HG02943 (cell line): Measurements from ENCODE around the gene TIAM1.

Experiments
- ATAC-seq: cut with Tn5 transposase; IDR thresholded peaks from one replicate; pipeline ENCODE4 v1.9.1; 2021; ENCODE audit warnings: mild to moderate bottlenecking, low read depth, moderate library complexity; ENCODE audit not compliant: unreplicated experiment

Gene TIAM1, protein sequence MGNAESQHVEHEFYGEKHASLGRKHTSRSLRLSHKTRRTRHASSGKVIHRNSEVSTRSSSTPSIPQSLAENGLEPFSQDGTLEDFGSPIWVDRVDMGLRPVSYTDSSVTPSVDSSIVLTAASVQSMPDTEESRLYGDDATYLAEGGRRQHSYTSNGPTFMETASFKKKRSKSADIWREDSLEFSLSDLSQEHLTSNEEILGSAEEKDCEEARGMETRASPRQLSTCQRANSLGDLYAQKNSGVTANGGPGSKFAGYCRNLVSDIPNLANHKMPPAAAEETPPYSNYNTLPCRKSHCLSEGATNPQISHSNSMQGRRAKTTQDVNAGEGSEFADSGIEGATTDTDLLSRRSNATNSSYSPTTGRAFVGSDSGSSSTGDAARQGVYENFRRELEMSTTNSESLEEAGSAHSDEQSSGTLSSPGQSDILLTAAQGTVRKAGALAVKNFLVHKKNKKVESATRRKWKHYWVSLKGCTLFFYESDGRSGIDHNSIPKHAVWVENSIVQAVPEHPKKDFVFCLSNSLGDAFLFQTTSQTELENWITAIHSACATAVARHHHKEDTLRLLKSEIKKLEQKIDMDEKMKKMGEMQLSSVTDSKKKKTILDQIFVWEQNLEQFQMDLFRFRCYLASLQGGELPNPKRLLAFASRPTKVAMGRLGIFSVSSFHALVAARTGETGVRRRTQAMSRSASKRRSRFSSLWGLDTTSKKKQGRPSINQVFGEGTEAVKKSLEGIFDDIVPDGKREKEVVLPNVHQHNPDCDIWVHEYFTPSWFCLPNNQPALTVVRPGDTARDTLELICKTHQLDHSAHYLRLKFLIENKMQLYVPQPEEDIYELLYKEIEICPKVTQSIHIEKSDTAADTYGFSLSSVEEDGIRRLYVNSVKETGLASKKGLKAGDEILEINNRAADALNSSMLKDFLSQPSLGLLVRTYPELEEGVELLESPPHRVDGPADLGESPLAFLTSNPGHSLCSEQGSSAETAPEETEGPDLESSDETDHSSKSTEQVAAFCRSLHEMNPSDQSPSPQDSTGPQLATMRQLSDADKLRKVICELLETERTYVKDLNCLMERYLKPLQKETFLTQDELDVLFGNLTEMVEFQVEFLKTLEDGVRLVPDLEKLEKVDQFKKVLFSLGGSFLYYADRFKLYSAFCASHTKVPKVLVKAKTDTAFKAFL (N-terminal part only)

DNA sequence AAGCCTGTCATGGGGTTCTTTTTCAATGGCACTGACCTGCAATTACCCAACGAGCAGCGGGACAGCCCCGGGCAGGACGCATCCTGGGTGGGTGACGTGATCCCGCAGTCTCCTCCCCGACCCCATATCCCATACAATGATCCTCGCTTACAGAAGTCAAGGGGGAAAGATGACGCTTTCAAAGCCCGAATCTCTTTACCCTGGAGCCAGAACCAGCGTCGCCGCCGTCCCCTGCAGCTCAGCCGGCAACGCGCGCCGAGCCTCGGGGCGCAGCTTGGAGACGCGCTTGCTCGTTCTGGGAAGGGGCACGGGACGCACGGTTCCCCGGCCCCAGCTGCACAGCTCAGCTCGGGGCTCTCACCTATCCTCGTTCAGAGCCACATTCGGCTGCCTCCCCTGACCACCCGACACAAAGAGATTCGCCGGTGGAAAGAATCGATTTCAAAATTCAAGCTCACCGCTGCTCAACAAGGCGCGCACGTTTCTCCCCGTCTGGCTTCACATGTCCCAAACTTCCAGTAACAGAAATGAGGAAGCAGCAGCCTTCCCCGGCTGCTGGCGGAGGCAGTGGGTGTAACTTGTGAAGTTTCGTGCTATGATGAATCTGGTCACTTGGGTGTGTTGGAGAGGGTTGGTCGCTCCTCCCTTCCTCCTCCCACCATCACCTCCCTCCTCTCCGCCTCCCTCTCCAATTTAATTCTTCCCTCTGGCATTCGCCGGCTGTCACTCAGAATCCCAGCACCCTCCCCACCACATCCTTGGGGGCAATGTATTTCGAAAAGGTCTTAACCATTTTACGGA, at the start of gene TIAM1:
Gene TIAM1 (minus strand): TSS at position 582 of the 801 bp plus-strand sequence. CDS start 77,289 bp downstream, outside the sequence.
- no peak for ATAC-seq

DNA sequence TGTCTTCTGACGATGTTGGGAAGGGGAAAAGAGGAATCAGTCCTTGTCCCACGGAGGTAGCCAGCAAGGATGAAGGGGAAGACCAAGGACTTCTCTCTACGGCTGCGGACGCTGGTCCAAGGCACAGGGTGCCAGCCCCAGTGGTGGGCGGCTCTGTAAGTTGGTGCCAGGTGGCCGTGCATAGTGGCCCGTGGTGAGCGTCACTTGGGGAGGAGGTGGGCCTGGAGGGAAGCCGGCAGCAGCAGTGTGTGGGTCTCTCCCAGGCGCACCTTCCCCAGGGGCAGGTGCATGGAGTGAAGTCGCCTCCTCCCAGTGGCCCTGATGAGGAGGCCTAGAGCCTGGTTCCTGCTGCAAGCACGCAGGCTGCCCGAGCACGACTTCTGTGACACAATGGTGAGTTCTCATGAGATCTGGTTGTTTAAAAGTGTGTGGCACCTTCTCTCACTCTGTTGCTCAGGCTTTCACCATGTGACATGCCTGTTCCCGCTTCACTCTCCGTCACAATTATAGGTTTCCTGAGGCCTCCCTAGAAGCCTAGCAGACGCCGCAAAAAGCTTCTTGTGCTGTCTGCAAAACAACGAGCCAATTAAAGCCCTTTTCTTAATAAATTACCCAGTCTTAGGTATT, 43.6 kb upstream of the TIAM1 start:
- ATAC-seq, result no peak

DNA sequence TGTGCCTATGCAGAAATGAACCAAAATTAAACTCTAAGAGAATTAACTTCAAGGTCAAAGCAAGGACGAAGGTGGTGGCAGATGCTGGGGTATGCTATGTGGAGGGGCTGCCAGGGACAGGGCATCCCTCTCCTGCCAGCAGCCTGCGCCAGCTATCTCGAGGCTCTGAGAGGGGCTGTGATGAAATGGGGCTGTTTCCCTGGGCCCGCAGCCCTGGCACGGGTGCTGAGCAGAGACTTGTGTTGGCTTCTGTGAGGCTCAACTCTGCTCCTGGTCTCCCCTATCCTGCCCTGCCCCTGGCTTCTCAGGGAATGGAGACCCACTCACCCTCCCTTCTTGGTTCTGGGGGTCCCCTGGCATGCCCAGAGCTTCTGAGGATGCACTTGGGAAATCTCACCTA, 41.9 kb upstream of the TIAM1 start:
- no peak for ATAC-seq

DNA sequence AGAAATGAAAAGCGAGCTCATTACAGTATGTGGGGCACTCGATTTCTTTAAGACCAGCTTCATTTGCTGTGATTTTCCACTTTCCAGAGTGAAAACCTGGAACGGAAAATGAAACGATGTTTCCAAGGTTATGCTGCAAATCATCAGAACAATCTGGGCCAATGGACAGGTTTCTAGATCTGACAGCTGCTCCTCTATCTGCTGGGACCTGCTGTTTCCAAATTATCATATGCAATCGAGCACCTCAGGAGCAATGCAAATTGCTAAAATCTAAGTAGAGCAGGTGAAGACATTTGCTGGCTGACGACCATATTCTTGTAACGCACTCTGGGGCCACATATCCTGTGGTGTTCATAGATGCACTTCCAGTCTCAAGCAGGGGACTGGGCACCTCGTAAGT, 39.7 kb upstream of the TIAM1 start:
- ATAC-seq, result no peak

DNA sequence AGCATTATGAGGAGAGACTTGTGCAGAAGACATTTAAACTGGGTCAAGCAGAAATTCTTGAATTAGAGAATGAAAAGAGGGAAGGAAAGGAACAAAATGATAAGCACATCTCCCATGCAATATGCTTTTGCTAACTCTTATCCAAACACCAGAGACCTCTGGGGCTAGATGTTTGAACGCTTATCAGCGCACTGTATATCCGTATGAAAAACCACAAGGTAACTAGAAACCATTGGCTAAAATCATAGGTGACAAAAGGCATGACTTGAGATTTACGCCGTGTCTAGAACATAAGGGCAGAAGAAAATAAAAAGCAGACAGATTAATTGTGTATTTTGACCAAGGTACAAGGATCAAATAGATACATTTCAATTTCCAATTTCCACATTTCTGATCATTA, 38.0 kb upstream of the TIAM1 start:
- no peak for ATAC-seq

DNA sequence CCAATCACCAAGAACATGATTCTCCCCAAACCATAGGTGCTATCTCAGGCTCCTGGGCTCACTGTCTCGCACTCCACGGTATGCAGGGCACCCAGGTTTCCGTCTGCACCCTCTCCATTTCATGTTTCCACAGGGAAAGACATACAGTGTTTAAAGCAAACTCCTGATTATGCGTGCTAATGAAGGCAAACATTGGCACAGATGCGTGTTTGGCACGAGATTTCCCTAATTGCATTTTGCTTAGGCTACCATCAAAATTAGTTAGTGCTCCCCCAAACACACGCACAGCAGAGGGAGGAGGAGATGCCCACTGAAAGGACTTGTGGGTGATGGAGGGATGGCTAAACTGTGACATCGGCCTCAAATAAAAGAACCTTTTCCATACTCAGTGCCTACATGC, 32.2 kb upstream of the TIAM1 start:
- no peak for ATAC-seq

DNA sequence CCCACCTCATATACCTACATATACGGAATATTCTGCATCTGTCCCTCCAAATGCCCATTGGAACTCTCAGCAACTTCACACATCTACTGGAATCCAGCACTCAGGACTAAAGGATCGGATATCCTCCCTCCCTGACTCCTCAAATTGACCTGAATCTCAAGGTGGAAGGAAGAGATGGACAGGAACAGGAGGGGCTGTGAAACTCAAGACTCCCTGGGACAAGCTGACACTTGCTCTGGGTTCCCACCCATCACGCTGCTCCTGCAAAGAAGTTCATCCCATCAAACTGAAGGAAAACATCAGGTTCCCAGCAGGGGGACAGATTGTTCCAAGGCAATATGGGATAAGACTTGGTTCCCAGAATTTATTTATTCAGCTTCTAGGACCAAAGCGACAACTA, 30.3 kb upstream of the TIAM1 start:
- ATAC-seq, result no peak

DNA sequence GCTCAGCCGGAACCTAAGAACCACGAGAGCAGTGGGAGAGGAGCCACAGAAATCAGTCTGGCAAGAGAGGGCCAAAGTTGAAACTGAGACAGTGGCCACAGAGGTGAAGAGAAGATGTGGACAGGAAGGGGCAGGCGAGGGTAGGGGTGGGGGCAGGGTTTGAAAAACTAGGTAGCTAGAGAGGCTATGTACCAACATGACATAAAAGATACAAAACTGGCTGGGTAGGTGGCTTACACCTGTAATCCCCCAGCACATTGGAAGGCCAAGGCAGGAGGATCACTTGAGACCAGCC, 28.4 kb upstream of the TIAM1 start:
- ATAC-seq, result no peak

DNA sequence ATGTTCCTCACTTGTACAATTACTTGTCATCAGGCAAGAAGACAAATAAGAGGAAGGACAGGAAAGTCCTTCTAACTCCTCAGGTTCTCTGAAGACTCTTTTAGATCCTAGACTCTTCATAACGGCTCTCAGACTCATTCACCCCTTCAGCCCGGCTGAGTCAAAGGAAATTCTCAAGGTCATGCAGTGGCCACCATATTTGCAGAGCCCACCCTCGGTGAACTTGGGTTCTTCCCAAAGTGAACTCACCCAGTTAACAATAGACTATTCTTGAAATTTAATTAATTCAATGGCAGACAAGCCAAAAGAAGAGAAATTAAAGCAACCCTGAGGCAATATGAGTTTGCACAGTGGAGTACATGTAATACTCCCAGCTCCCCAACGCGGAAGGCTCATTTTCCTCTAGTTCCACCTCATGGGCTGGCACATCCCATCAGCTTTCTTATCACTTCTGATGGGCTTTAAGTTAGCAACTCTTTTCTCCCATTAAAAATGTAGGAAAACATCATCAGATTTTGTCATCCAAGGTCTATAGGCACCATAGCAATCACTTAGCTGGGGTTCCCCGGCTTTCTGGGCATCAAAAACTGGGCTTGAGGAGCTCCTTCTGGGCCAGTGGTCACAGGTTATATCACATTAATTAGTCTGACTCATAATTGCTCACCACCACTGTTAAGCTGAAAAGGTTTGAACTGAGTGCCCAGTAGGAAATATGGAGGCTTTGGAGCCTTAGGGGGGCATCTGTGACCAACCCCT, 27.8 kb upstream of the TIAM1 start:
- no peak for ATAC-seq

DNA sequence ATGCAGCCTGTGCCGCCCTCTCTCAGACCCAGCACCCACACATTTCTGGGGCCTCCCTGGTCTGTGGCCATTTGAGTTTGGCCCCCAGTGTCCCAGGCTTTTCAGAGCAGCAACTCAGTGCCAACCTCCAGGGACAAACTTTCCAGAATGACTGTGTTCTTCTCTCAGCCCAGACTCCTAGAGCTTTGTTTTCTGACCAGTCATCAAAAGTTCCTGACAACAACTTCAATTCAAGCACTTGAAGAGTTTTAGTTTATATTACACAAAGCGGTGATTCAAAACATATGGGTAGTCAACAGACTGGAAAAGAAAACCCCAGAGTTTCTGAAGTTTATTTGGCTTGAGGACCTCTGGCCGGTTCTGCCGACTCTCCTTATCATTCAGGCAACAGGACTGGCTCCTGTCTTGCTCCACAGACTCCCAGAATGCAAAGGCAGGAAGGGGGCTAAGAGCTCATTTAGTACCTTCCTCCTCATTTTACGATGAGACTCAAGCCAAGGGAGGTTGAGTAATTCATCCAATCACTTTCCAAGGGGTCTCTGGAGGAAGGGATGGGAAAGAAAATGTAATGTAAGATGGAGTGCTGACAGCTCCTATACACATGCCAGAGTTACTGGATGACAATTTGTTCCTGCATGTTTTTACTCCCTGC, 27.0 kb upstream of the TIAM1 start:
- ATAC-seq, result no peak

DNA sequence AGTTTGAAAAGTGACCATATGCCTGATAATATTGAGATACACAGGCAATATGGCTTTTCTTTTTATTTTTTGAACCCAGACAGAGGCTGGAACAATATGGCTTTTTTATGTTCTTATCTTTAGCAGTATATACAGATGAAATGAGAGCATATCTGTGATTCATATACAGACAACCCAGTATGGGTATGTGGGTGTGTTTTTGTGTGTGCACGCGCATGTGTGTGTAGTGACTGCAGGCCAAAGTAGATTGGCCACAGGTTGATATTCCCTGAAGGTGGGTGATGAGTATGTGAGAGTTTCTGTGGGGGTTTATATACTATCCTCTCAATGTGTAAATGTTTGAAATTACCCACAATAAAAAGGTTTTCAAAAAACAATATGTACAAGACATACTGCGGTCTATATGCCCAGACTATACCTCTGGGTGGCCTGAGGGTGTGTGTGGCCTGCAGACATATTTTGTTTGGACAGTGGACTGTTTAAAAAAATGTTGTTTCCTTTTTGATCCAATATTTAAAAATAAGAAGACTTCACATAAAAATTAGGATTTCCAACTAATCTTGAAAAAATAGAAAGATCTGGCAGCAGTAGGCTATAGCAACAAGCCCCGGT, 26.3 kb upstream of the TIAM1 start:
- no peak for ATAC-seq

DNA sequence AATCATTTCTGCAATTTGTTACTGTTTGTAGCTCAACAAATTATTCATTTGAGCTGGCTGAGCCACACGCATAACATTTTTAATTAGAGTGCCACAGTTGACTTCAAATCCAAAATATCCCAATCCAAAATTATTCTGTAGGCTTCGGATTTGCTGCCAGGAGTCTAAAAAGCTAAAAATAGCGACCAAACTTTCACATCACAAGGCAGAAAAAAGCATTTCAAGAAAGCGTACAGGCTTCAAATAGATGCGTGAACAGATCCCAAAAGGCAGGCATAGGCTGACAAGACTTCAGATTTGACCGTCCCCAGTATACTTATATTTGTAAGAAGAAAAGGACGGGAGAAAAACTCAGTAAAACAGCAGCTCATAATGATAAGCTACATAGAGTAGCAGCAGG, 24.3 kb upstream of the TIAM1 start:
- no peak for ATAC-seq

DNA sequence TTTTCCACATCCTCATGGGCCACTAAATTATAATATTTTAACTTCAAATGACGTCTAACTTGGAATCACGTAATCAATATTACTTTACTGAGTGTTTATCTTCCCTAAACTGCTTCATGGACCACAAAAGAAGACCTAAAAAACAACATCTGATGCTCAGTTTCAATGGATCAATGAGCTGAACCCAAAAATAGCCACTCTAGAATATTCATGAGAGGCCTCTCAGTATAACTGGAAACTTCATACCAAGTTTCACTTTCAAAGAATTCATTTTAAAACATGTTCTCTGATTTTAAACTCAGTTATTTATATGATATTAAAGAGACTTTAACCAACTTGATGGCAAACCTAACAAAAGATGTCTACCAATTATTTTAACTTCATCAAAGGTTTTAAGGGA, 23.7 kb upstream of the TIAM1 start:
- no peak for ATAC-seq

DNA sequence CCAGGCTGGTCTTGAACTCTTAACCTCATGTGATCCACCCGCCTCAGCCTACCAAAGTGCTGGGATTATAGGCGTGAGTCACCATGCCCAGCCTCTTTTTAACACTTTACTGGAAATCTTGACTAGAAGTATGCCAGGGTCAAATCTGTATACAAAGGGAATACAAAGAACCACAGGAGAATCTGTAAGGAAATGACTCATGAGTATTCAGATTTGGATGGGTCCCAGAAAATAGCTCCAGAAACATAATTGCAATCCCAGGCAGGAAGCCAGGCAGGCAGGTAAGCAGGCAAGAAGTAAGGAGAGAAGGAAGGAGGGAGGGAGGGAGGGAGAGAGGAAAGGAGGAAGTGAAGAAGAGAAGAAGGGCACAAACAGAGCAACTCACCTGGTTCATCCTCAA, 22.8 kb upstream of the TIAM1 start:
- no peak for ATAC-seq

DNA sequence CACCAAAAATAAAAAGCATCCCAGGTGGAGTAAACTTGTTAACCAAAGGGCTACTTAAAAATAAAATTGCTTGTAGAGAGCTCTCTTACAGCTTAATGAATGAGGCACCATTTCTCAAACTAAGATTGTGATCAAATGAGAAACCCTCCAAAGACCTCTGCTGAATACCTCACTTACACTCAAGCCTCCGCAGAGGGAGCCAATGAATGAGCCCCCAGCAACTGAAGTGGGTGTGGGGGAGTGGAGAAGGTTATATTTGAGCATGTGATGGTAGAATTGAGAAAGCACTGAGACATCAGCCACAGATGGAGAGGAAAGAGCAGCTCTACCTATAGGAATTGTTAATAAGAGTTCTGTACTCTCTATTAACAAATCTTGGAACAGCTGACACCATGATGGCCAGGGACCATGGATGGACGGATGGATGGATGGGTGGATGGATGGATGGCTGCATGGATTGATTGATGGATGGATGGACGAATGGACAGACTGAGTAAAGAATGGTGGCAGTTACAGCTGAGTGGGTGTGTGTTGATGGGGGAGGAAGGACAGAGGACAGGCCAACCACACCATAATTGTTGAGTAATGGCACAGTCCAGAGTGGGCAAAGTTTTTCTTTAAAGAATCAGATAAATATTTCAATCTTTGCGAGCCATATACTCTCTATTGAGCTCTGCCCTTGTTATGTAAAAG, 20.3 kb upstream of the TIAM1 start:
- ATAC-seq, result no peak

DNA sequence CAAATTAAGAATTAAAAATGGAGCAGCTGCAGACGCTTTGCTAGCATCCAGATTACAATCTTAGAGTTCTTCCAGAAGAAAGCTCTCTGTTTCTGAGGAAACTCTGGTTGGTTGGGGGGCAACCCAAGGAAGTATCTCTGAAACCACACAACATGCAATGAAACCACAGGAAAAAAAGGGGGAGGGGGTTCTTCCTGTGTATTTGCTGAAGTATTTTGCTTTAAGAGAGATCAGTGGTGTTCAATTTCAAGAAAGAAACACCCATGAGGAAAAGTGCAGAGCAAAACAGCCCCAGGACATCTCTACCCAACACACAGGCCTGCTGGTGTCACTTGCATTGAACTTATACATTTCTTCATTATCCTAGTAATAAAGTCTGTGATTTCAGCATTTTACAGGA, 19.7 kb upstream of the TIAM1 start:
- ATAC-seq, result no peak

DNA sequence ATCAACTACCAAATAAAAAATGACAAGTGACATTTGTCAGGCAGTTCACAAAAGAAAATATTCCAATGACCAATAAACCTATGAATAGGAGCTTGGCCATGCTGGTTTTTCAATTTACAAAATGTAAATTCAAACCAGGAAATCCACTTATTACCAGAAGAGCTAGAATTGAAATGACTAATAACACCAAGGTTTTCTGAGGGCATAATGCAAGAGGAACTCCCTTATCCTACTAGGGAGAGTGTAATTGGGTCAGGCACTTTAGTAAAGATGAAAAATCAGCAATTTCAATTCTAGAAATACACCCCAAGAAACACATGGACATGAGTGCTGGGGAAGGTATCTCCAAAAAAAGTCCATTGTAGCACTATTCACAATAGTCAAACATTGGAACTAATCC, 16.7 kb upstream of the TIAM1 start:
- ATAC-seq, result no peak

DNA sequence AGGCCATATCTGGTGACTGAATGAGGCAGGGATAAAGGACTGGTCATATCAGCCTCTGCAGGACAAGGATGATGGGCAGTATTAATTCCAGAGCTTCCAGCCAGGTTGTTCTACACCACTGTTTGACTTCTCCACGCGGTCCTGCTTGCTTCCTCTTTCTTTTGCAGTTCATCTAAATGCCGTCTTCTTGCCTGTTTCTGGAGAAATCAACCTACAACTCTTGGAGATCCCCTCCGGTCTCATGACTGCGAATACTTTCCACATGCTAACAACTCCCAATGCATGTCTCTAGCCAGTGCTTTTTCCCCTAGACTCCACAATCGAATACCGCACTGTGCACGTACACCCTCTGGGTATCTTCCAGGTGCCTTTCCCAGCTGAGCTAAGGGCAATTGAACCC, 14.1 kb upstream of the TIAM1 start:
- ATAC-seq, result no peak
